Right kidney (tissue), 1 donor: Measurements from ENCODE around the gene F8.
"Not testable (repeated sequence)": the region's sequence is repeated elsewhere in the genome, so short reads cannot be mapped to it uniquely, and the experiment has no call there.

ENCODE experiments used
- DNase-seq: peaks from one replicate; pipeline ENCODE4 v3.0.0-alpha.2; 2016

The F8 gene

DNA sequence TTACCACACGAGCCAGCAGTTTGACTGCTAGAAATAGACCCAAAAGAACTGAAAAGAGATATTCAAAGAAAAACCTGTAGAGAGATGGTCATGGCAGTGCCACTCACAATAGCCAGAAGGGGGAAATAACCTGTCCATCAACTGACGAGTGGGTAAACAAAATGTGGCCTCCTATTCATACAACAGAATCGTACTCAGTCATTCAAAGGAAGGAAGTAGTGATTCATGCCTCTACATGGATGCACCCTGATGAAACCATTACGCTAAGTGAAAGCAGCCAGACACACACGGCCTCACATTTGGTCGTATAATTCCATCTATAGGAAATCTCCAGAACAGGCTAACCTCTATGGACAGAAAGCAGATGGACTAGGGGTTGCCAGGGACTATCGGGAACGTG, 138.5 kb downstream of the F8 start:
- DNase-seq = not testable (repeated sequence)

DNA sequence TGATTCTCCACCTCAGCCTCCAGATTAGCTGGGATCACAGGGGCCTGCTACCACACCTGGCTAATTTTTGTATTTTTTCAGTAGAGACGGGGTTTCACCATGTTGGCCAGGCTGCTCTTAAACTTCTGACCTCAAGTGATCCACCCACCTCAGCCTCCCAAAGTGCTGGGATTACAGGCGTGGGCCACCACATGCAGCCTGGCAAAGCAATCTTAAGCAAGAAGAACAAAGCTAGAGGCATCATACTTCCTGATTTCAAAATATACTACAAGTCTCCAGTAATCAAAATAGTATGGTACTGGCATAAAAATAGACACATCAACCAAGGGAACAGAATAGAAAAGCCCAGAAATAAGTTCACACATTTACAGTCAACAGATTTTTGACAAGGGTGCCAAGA, 149.2 kb downstream of the F8 start:
- DNase-seq = no peak

DNA sequence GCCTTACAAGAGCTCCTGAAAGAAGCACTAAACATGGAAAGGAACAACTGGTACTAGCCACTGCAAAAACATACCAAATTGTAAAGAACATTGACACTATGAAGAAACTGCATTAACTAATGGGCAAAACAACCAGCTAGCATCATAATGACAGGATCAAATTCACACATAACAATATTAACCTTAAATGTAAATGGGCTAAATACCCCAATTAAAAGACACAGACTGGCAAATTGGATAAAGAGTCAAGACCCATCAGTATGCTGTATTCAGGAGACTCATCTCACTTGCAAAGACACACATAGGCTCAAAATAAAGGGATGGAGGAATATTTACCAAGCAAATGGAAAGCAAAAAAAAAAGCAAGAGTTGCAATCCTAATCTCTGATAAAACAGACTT, 154.0 kb downstream of the F8 start:
- DNase-seq = not testable (repeated sequence)

DNA sequence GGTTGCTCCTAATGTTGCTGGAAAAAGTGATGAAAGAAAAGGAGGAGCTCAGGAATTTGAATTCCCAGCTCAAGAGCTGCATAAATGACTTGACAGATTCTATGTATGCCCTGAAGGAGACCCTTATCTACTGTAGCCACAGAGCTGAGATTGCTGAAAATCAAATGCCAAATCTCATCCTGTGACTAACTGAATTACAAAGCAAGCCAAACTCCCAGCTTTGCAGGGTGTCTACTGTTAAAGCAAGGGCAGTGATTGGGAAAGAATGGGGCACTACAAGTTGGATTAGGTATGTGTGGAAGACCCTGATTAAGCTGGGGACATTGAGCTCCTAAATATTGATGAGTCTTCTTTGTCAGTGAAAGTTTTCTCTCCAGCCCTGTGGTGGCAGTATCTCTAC, 167.3 kb downstream of the F8 start:
- DNase-seq = no peak

DNA sequence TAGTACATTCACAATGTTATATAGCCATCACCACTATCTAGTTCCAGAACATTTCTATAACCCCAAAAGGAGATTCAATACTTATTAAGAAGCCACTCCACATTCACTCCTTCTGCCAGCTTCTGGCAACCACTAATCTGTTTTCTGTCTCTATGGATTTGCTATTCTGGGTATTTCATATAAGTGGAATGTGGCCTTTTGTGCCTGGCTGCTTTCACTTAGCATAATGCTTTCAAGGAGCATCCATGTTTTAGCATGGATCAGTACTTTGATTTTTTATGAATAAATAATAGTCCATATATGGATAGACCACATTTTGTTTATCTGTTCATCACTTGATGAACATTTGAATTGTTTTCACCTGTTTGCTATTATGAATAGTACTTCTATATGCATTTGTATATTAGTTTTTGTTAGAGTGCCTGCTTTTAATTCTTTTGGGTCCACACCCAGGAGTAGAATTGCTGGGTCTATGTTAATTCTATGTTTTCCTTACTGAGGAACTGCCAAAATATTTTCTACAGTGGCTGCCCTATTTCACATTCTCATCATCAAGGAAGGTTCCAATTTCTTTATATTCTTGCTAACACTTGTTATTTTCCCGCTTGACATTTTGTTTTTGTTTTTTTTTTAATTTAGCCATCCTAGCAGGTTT, 171.4 kb downstream of the F8 start:
- no peak for DNase-seq

DNA sequence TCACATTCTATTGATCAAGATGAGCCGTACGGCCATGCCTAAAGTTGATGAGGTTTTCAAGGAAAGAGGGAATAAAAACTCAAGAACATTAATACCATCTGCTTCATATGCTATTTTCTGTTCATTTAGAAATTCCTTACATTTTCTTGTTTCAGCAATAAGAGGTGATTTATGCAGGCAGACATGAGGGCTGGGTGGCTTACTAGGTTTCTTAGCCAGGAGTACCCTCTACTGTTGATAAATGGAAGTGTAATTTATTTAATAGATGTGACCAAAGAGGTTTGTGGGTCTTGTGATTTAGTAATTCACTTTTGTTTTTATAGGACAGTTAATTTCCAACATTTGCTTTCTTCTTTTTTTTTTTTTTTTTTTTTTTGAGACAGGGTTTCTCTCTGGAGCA, 181.7 kb downstream of the F8 start:
- DNase-seq = no peak

DNA sequence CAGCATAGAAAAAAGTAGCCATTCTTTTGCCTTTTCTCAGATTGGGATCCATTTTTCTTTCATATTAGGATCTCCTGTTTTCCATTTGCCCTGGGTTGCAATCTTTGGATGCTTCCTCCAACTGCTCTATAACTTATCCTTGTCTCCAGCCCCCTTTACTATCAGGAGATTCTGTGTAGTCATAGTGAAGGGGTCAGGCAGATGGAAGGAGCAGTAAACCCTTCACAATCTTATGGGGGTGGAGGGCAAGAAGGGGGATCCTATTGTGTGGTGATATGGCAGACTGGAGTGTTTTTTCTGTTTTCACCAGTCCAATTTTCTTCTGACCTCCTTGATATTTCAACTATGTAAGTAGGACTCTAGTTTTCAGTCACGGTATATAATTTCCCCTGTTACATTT, 186.4 kb downstream of the F8 start:
- no peak for DNase-seq

DNA sequence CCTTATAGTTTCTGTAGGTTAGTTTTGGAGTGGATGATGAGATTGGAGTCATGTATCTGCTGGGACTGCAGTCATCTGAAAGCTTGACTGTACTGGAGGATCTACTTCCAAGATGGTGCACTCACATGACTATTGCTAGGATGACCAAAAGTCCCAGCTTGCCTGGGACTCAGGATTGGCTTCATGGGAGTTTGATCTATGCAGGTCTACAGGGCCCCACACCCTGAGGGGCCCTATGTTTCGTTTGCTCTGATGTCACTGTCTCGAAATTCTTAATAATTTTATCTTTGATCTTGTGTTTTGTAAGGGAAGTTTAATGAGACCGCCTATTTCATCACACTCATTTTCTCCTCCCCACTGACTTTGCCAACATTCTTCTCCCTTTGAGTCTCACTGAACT, 188.0 kb downstream of the F8 start, which contains the start of gene SMIM9:
TSS of gene SMIM9 (minus strand) at position 101 of the 400 bp plus-strand sequence. CDS start 3,806 bp downstream, outside the sequence.
- no peak for DNase-seq

DNA sequence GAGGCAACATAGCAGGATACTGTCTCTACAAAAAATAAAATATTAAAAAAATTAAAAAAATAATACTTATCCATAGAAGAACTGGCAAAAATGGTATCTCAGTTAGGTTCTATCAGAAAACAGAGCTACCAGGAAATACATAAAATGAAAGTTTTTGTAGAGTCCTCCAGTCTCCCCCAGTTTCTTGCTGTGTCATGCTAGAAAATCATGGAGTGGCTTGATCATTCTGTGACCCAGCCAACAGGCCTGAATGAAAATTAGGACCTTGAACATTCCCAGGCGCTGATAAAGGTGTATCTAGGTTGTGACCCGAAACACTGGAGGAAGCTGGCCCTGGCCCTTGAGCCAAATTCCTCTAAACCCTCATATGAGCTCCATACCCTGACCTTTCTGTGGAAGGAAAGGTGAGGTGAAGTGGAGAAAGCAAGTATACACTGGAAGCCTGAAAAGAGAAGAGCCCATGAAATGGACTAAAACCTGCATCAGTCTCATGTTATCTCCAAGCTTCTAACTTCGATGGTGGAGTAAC, 188.7 kb downstream of the F8 start:
- DNase-seq = no peak

DNA sequence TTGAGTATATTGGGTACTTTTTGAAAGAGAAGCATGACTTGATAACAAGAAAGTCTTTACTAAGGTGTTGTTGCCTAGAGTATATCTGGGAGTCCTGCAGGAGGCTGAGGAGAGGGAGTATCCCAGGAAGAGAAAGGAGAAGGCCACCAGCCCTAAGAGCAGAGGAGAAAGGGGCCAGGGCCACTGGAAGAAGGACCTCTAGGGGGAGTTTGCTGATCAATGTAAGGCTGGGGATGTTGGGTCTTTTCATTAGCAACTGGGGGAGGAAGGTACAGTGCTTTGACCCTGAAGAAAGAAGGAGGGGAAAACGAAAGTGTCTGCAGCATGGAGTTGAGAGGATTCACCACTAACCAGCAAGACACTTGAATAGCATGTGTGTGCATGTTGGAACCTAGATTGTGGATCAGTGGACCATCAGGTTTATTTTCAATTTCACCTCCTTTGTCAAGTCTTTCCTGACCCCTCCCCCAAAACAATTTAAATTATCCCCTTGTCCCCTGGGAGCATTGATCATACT, 192.5 kb downstream of the F8 start:
- no peak for DNase-seq

DNA sequence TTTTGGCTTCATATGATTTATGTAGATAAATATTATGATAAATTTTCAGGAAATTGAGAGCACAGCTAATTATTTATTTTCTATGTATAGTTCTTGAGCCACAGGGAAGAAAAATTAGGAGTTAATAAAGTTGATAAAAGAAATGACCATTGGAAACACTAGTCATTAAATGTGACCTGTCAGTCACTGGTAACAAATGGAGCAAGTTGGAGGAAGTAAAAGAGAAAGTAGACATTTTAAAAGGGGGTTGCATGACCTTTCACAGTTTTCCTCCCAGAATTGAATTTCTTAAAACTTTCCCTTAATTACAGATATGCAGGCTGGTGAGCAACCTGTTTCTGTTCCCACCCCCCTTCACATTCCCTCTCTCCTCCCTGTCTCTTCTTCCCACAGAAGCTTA, 193.4 kb downstream of the F8 start:
- DNase-seq = no peak

DNA sequence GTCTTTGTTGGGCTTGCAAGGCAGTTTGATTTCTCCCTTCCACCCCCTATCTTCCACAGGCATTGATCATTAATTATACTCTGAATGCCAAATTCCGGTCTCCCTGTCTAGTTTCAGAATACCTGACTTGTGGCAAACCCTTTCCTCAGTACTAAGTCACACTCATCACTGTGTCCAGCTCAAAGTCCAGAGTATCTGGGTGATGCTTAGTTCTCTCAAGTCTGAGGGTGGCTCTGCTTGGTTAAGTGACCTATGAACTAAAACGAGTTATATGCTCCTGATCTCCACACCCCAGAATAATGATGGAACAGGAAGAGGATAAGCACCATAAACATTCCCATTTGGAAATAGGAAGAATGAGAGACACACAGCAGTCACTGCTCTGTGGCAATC, 194.5 kb downstream of the F8 start:
- DNase-seq = no peak

DNA sequence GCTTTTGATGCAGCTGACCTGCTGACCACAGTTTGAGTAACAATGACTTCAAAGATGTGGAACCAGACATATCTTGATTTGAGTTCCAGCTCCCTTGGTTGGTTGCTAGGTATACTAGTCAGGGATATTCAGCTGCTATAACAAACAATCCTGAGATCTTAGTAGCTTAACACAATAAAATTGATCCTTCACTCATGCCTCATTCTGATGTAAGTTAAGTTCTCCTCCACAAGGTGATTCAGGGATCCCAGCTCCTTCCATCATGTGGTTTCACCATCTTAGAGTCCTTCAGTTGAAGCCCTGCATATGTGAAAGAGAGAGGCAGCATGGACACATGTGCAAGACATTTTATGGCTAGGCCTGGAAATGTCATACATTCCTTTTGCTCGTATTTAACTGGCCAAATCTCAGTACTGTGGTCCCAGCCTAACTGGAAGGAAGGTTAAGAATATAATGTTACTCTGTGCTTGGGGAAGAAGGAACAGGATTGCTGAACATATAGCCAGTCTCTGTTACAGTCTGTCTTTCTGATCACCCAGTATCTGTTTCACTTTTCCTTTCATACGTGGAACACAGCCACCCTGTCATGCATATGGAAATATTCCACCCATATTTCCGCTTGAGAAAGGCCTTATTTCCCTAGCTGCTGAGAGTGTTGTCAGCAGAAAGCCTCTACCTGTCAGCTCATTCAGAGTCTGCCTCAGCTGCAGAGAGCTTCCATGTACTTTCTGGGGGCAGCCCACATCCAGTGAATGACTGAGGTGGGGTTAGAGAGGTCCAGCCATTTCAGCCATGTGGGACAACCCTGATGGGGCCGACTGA, 195.1 kb downstream of the F8 start:
- DNase-seq = no peak

DNA sequence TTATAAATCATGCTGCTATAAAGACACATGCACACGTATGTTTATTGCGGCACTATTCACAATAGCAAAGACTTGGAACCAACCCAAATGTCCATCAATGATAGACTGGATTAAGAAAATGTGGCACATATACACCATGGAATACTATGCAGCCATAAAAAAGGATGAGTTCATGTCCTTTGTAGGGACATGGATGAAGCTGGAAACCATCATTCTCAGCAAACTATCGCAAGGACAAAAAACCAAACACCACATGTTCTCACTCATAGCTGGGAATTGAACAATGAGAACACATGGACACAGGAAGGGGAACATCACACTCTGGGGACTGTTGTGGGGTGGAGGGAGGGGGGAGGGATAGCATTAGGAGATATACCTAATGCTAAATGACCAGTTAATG, 196.9 kb downstream of the F8 start:
- not testable (repeated sequence) for DNase-seq

DNA sequence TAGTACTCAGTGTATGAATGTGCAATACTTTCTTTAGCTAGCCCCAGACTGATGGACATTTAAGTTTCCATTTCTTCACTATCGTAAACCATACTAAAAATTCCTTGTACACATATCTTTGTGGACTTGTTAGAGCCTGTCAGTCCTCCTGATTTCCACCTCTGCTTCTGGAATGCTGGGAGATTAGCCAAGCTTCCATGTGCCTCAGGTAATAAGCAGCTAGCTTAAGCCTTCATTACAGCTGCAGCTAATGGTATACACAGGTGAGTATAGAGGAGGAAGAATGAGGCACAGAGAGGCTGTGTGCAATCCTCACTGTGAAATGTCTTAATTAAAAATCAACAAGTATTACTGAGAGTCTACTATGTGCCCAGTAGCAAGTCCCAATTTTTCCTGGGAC, 197.9 kb downstream of the F8 start:
- no peak for DNase-seq

DNA sequence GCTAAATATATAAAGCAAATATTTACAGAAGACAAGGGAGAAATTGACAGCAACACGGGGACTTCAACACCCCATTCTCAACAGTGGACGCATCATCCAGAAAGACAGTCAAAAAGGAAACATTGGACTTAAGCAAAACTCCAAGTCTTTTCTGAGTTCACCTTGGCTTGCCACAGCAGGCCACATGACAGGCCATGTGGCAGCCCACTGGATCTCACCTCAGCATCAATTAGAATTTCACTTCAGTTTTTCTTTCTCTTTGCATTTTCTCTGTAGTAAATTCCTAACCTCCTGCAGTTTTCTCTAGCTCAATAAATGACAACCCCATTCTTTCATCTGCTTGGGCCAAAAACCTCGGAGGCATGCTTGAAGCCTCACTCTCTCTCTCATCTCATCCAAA, 200.5 kb downstream of the F8 start:
- DNase-seq = no peak

DNA sequence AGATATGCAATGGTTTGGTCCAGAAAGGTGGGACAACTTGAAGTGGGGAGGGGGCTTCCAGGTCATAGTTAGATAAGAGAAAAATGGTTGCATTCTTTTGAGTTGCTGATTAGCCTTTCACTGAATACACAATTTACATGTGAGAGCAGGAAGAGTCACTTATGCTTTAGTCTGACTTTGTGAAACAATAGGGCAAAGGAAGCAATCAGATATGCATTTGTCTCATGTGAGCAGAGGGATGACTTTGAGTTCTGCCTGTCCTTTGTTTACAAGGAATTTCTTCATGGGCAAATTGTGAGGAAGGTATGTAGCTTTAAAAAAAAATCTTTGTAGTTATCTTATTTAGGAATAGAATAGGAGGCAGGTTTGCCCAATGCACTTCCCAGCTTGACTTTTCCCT, 201.0 kb downstream of the F8 start:
- no peak for DNase-seq

DNA sequence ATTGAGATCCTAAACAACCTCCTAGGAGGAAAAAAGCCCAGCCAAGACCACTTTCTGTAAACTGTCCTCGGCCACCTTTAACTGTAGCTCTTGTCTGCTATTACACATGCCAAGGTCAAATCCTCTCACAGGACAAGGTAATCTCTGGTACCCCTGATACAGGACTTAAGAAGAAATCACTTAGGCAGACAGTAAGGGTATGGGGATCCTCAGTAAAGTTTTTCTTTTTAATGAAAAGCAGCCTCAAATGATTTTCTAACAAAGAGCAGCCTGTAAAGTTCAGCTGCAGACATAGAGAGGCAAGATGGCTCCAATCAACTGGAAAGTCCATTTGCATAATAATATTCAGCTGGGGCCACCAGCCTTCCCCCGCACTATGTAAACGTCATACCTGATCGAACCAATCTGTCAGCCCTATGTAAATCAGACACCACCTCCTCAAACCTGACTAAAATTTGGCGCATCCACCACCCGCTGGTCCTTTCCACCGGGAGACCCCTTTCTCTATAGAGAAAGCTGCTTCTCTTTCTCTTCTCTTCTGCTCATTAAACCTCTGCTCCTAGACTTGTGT, 202.7 kb downstream of the F8 start:
- DNase-seq = no peak

DNA sequence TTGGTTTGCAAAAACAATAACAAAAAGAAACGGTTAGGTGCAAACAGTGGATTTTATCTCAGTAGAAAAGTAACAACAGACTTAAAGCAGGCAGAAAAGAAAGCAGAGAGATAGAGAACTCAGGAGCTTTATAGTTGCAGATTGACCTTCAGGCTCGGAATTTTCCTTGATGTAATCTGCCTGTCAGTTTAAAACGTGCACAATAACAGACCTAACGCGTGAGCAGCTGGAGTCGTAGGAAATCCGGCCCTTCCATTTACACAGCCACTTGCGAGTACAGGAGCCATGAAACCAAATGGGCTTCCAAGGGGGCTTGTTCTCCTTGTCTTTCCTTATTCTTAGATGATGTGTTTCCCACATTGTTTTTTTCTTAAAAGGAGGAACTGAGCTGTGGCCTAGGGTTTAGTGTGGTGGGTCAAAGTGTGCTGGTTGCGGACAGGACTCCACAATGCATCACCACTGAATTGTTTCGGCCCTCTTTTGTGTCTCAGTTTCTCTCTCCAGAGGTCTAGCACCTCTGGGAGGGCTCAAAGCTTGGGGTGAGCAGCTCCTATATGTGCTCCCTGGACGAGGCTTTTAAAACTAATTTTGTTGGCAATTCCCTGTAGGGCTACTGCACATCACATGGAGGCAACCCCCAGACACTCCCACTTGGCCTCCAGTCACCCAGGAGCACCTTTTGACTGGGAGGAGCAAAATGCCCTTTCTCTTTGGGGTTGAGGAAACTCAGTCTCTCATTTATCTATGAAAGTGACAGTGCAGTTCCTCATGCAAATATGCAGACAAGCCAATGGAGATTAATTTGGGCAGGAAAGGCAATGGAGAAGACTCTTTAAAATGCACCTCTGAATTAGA, 203.4 kb downstream of the F8 start:
- no peak for DNase-seq

DNA sequence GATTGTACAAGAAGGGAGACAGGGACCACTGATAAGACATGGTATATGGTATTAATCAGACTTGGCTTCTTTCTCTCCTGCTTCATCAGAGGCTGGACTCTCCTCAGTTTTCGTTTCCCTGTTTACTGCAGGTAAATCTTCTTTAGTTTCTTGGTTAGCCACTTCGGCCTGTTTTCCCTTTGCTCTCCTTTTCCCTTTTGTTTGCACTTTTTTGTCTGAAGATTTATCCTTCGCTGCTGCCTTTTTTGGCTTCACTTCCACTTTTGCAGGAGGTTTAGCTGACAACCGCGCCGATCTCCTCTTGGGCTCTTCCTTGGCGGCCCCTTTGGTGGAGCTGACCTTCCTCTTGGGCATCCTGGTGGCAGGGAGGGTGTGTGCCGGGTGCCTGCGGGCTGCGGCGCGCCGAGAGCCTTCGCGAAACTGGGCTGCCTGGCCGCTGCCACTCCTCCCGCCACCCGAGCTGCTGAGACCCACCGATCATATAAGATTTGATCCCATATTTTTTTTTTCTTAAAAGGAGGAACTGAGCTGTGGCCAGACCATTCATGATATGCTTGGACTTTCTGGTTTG, 205.4 kb downstream of the F8 start:
- not testable (repeated sequence) for DNase-seq

DNA sequence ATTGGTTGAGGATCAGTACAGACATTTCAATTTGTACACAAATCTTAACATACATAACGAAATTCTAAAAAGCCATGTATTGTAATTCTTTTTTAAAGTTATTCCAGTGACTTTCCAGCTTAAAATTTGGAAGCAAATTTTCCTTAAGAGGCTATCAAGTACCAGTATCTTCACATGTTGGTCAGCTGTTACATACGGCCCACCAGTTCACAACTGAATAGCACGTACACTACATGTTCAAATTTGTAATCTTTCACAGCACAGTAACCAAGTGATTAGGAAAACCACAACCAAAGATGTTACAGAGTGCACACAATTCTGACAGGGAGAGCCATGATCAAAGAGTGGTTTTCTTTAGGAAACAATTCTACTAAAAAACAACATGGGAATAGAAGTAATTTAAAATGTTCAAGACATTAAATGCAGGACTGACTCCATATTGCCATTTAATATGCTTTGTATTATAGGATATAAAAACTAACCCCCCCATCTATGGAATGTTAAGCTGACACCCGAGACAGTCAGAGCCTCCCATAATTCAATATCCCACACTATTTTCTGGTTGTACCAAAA, 206.1 kb downstream of the F8 start:
- DNase-seq = not testable (repeated sequence)
